ENCODE measurements around the gene COL5A1. TPM values are rescaled to one million over a fixed set of nuclear protein-coding genes. Genes with fewer than 3 reads are reported as not detected.

Gene COL5A1
- total RNA-seq, 1 donor from 2014 or later: 19.8 TPM

GRCh38 chr9:134835448-134835847 is 193.8 kb downstream of the COL5A1 start:
- H3K27me3 Mint-ChIP-seq: no peaks in the 10 kb centered on the region
- no peaks in the 10 kb centered on the region for H3K9me3 Mint-ChIP-seq (ENCODE audit: low read depth)
- no peaks in the 10 kb centered on the region for H3K36me3 Mint-ChIP-seq (ENCODE audit: insufficient read depth)
- no peak for TF ChIP-seq CTCF (IDR thresholded peaks at IDR 0.05; ENCODE audit: unreplicated experiment)
- no peak overlapping the region for H3K27ac Mint-ChIP-seq
- DNase-seq (ENCODE audit: low spot score, unreplicated experiment): no peak
- H3K4me1 Mint-ChIP-seq (ENCODE audit: low read depth): no peaks in the 10 kb centered on the region
- no peak overlapping the region for H3K4me3 Mint-ChIP-seq (ENCODE audit: low read depth)

GRCh38 chr9:134835987-134836386 is 194.4 kb downstream of the COL5A1 start:
- H3K9me3 Mint-ChIP-seq (ENCODE audit: low read depth): no peaks in the 10 kb centered on the region
- H3K4me3 Mint-ChIP-seq (ENCODE audit: low read depth): no peak overlapping the region
- no peak for DNase-seq (ENCODE audit: low spot score, unreplicated experiment)
- H3K4me1 Mint-ChIP-seq (ENCODE audit: low read depth): no peaks in the 10 kb centered on the region
- no peaks in the 10 kb centered on the region for H3K27me3 Mint-ChIP-seq
- no peaks in the 10 kb centered on the region for H3K36me3 Mint-ChIP-seq (ENCODE audit: insufficient read depth)
- H3K27ac Mint-ChIP-seq: no peak overlapping the region
- TF ChIP-seq CTCF (IDR thresholded peaks at IDR 0.05; ENCODE audit: unreplicated experiment): no peak

- H3K9me3 Mint-ChIP-seq (ENCODE audit: low read depth): no peaks in the 10 kb centered on the region
- no peaks in the 10 kb centered on the region for H3K4me1 Mint-ChIP-seq (ENCODE audit: low read depth)
- no peak for TF ChIP-seq CTCF (IDR thresholded peaks at IDR 0.05; ENCODE audit: unreplicated experiment)
- no peaks in the 10 kb centered on the region for H3K27me3 Mint-ChIP-seq
- no peaks in the 10 kb centered on the region for H3K36me3 Mint-ChIP-seq (ENCODE audit: insufficient read depth)
- no peak overlapping the region for H3K4me3 Mint-ChIP-seq (ENCODE audit: low read depth)
- no peak overlapping the region for H3K27ac Mint-ChIP-seq
- no peak for DNase-seq (ENCODE audit: low spot score, unreplicated experiment)
These were observed 194.9 kb downstream of the COL5A1 start for GRCh38 chr9:134836406-134836970.

GRCh38 chr9:134837529-134837928 is 195.9 kb downstream of the COL5A1 start:
- H3K4me3 Mint-ChIP-seq (ENCODE audit: low read depth): no peak overlapping the region
- no peak for DNase-seq (ENCODE audit: low spot score, unreplicated experiment)
- no peaks in the 10 kb centered on the region for H3K27me3 Mint-ChIP-seq
- no peak for TF ChIP-seq CTCF (IDR thresholded peaks at IDR 0.05; ENCODE audit: unreplicated experiment)
- no peaks in the 10 kb centered on the region for H3K36me3 Mint-ChIP-seq (ENCODE audit: insufficient read depth)
- no peaks in the 10 kb centered on the region for H3K4me1 Mint-ChIP-seq (ENCODE audit: low read depth)
- H3K9me3 Mint-ChIP-seq (ENCODE audit: low read depth): no peaks in the 10 kb centered on the region
- H3K27ac Mint-ChIP-seq: no peak overlapping the region

GRCh38 chr9:134838651-134839454 is 197.2 kb downstream of the COL5A1 start:
- H3K27ac Mint-ChIP-seq: no peak overlapping the region
- no peaks in the 10 kb centered on the region for H3K4me1 Mint-ChIP-seq (ENCODE audit: low read depth)
- no peak overlapping the region for H3K4me3 Mint-ChIP-seq (ENCODE audit: low read depth)
- no peaks in the 10 kb centered on the region for H3K27me3 Mint-ChIP-seq
- no peaks in the 10 kb centered on the region for H3K9me3 Mint-ChIP-seq (ENCODE audit: low read depth)
- no peak for TF ChIP-seq CTCF (IDR thresholded peaks at IDR 0.05; ENCODE audit: unreplicated experiment)
- DNase-seq (ENCODE audit: low spot score, unreplicated experiment): no peak
- no peaks in the 10 kb centered on the region for H3K36me3 Mint-ChIP-seq (ENCODE audit: insufficient read depth)
